Measurements from ENCODE around the gene ATP6V1E1.

- TF ChIP-seq TAF1 (IDR thresholded peaks at IDR 0.05; ENCODE audit: borderline replicate concordance, low read depth, low read length): no peak
- no peak for TF ChIP-seq HDAC6 (IDR thresholded peaks at IDR 0.05; ENCODE audit: unreplicated experiment)
Measured at GRCh38 chr22:17629641-17630040, 1.1 kb upstream of the ATP6V1E1 start.

Data from GM12878 (cell line).